Right hindlimb (tissue), 1 donor: Measurements from ENCODE around the gene PARD6G.
"Not testable (repeated sequence)": the region's sequence is repeated elsewhere in the genome, so short reads cannot be mapped to it uniquely, and the experiment has no call there.

Experiments used
- DNase-seq: peaks from one replicate; pipeline ENCODE4 v3.0.0-alpha.2; 2018

Gene PARD6G

GRCh38 chr18:80241919-80242777 lies 5.2 kb downstream of the PARD6G start:
- DNase-seq = no peak

- no peak for DNase-seq
These were observed 7.5 kb downstream of the PARD6G start for GRCh38 chr18:80239830-80240229.

- DNase-seq = no peak
These were observed 8.6 kb downstream of the PARD6G start for GRCh38 chr18:80238651-80239260.

DNA sequence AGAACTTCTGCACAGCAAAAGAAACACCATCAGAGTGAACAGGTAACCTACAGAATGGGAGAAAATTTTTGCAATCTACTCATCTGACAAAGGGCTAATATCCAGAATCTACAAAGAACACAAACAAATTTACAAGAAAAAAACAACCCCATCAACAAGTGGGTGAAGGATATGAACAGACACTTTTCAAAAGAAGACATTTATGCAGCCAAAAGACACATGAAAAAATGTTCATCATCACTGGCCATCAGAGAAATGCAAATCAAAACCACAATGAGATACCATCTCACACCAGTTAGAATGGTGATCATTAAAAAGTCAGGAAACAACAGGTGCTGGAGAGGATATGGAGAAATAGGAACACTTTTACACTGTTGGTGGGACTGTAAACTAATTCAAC lies 9.8 kb downstream of the PARD6G start:
- not testable (repeated sequence) for DNase-seq

GRCh38 chr18:80234398-80234797 lies 12.9 kb downstream of the PARD6G start:
- no peak for DNase-seq

GRCh38 chr18:80233899-80234298 lies 13.4 kb downstream of the PARD6G start:
- DNase-seq = no peak

GRCh38 chr18:80233201-80233835 lies 14.0 kb downstream of the PARD6G start:
- DNase-seq = no peak

GRCh38 chr18:80232710-80233109 lies 14.6 kb downstream of the PARD6G start:
- DNase-seq = no peak

DNA sequence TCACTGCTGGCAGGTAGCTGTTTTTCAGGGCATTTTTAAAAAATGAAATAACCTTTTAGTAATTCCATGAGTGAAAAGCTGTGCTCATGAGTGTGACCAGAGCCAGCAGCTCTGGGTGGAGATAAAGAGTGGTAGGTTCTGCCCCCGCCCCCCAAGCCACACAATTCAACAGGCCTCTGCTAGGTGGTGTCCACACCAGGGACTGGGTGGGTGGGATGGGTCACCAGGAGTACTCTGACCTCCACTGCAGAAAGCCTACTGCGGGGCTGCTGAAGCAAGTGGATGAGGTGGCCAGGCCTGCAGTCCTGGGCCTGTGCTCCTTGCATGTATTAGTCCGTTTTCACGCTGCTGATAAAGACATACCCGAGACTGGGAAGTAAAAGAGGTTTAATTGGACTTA lies 15.3 kb downstream of the PARD6G start:
- no peak for DNase-seq

DNA sequence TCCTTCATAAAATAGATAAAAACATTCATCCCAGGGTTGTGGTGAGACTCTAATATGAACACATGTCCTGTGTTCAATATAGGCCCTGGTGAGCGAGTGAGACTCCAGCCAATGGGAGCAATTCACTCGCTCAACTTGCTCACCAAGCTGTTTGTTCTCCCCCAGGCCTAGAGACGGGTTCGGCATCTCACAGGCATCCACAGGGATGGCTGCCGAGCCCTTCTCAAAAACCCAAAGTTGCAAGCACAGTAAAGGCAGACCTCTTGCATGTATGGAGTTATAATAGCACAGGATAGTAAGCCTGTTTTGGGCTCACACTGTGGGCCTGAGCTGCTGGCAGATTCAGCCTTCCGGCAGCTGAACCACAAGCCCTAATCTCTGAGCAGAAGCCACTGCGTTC lies 15.7 kb downstream of the PARD6G start:
- no peak for DNase-seq

GRCh38 chr18:80231151-80231550 lies 16.2 kb downstream of the PARD6G start:
- no peak for DNase-seq

DNA sequence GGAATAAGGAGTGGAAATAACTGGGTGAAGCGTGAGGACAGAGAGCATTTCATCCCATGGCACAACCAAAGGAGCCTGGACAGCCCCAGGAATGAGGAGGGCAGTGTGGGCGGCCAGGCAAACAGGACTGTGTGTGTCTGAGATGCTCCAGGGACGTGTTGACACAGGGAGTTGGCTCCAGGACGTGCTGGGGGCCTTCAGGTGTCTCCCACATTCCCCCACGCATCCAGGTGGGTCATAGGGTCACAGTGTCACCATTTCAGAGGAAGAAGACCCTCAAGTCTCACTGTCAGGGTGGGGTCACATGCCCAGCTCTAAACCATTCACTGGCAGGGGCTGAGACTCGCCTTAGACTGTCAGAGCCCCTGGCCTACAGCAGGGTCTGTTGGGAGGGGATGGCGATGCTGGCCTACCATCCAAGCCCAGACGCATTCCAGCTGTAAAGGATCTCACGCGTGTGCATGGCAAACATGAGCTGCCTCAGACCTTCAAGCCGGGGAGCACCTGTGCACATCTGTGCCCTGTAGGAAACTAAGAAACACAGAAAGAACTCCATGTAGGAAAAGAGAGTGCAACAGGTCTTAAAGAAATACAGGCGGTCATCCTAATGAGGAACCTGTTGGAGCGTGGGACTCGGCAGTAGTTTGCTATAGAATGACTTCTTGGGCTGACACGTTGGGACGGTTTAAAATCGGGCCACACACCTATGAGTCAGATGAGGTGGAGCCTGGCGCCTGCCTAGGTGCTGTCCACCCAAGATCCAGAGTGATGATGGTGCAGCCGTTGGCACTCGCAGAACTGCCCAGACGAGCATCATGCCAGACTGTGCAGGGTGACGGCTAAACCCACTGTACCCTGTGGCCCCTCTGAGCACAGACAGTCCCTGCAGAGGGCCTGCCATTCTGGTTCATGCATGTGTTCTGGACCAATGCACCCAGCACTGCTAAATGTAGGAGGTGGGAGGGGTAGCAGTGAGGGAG lies 17.3 kb downstream of the PARD6G start:
- DNase-seq = no peak

DNA sequence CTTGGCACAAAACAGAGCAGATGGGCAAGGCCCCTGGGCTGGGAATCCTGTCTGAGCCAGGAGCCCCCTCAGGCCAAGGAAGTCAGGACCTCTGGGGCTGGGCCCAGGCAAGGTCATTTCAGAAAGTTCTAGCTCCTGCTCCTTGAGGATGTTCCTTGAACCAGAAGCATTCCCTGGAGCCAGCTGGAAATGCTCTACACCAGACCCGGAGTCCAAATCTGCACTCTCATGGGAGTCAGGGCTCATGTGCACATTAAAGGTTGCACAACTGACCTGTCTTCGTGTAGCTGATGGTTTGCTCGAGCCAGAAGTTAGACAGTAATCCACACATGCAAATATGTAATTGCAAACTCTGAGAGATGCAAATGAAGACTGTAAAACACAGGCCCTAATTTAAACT lies 18.0 kb downstream of the PARD6G start:
- DNase-seq = no peak

- no peak for DNase-seq
These were observed 19.1 kb downstream of the PARD6G start for GRCh38 chr18:80228051-80228848.

GRCh38 chr18:80227472-80227871 lies 19.8 kb downstream of the PARD6G start:
- no peak for DNase-seq

- DNase-seq = no peak
These were observed 21.6 kb downstream of the PARD6G start for GRCh38 chr18:80225685-80226084.

GRCh38 chr18:80223581-80224148 lies 23.6 kb downstream of the PARD6G start:
- no peak for DNase-seq

DNA sequence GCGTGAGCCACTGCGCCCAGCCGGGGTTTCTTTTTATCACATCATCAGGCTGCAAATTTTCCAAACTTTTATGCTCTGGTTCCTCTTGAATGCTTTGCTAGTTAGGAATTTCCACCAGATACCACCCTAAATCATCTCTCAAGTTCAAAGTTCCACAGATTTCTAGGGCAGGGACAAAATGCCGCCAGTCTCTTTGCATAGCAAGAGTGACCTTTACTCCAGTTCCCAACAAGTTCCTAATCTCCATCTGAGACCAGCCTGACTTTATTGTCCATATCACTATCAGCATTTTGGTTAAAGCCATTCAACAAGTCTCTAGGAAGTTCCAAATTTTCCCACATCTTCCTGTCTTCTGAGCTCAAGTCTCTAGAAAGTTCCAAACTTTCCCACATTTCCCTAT lies 27.8 kb downstream of the PARD6G start:
- DNase-seq = not testable (repeated sequence)

GRCh38 chr18:80218341-80219227 lies 28.7 kb downstream of the PARD6G start:
- DNase-seq = no peak

- no peak for DNase-seq
These were observed 34.1 kb downstream of the PARD6G start for GRCh38 chr18:80213182-80213581.
